ENCODE measurements around the gene PHF23.
"Not testable (repeated sequence)": the region's sequence is repeated elsewhere in the genome, so short reads cannot be mapped to it uniquely, and the experiment has no call there.

Gene PHF23

DNA sequence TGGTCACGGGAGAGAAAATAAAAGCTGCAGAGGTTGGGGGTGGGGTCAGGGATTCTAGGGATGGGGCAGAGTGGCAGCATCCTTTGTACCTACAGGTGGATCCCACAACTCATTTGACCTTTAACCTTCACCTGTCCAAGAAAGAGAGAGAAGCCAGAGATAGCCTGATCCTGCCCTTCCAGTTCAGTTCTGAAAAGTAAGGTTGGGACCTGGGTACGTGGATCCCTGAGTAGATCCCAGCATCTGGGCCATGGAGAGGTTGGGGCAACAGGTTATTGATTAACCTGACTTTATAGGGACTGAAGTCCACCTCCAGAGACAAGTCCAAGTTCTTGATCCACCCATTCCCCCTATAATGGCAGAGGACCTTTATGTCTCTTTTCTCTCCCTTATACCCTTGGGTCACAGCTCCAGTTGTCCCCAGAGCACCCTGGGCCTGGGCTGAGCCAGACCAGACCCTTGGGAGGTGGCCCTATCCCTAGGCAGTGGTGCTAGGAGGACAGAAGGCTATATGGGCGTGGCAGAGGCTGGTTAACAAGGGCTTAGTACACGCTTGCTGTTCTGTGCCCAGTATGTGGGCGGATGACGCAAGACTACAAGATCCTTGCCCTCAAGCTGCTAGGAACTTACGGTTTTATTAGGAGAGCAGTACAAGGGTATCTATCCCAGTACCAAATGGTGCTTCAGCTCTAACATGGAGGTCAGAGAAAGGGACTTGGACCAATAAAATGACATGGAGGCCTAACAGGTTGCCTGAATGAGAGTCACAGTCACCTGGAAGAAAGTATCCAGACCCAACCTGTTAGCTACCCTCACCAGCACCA is 19.7 kb upstream of the PHF23 start:
- no peak for DNase-seq

DNA sequence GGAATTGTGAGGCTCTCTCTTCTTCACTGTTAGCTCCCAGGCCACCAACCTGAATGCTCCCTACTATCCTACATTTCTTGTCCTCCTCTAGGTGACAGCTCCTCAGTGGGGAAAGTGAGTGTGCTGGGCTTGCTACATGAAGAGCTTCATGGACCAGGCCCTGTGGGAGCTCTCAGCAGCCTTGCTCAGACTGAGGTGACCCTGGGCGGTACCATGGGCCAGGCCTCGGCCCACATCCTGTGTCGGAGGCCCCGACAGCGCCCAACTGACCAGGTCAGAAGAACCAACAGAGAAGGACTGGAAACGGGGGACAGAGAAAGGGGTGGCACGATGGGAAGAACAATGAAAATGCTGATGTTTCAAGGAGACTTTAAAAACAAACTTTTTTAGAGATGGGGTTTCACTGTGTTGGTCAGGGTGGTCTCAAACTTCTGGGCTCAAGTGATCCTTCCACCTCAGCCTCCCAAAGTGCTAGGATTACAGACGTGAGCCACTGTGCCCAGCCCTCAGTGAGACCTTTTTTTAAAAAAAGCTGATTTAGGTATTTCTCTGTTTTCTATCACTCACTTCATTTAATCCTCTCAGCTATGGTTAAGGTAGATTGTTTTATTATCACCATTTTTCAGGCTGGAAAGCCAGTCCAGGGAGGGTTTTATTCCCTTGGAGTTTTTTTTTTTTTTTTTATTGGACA is 17.7 kb upstream of the PHF23 start:
- DNase-seq, result no peak

- no peak for DNase-seq
Observed at GRCh38 chr17:7254511-7254910, 15.3 kb upstream of the PHF23 start.

DNA sequence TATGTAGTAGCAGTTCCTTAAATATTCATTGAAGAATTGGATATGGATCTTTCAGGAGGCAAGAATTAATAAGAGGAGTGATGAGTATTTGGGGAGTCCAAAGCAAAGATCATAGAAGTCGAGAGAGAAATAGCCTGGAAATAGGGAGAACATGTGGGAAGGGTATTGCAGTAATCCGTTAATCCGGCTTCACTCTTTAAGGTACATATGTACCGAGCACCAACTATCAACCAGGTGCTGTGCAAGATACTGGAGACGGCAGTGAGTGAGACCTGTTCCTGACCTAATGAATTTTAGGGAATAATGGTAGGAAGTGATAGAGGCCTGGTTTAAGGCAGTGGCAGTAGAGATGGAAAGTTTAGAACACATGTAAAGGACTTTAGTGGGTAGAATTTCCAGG is 13.8 kb upstream of the PHF23 start:
- no peak for DNase-seq

GRCh38 chr17:7252176-7253043 is 13.2 kb upstream of the PHF23 start, which contains the start of gene ELP5:
Gene ELP5, plus strand, starts transcription at chr17:7252215. Its CDS starts 336 bp downstream, at chr17:7252551.
- DNase-seq, result peak; percentile 84 to 95

GRCh38 chr17:7251661-7252175 is 12.5 kb upstream of the PHF23 start, which contains the start of gene CTDNEP1:
Gene CTDNEP1, minus strand, starts transcription at chr17:7251734. Its CDS starts 438 bp downstream, at chr17:7251296.
- DNase-seq, result peak; percentile 97 to 99

DNA sequence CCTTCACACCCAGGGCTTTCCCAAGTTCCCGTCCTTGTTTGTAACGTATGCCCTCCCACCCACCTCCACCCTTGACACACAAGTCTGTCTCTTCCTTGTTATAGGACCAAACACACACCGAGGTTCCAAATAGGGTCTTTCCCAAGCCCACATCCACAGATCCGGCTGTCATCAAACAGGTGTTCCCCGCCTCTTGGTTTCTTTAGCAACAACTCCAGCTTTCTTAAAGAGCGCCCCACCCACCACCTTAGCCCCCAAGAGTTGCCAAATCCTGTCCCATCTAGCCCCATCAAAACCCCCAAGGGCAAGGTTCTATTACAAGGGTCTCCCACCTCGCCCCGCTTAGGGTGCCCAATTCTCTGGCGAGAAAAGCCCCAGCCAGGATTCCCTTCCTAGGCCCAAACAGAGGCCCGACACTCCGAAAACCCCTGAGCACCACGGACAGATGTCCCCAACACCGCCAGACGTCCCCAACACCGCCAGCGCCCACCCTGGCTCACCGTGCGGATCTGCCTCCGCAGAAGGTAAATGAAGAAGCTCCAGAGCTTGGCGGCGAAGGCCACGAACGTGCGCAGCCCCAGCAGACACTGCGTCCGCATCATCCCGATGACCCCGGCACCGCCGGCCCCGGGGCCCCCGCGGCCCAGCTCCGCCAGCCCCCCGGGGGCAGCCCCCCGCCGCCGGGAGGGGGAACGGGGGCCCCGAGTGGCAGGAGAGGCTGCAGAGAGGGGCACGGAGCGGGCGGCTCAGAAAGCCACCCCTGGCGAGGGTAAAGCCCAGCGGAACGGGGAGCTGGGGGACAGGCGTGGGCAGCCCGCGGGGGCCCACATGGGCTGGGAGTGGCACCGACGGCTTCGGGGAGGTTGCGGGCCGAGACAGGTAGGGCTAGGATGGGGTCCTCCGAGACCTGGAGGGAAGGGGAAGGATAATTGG is 11.7 kb upstream of the PHF23 start:
- no peak for DNase-seq

- no peak for DNase-seq
Observed at GRCh38 chr17:7249830-7250229, 10.6 kb upstream of the PHF23 start.

- no peak for DNase-seq
Observed at GRCh38 chr17:7249214-7249613, 10.0 kb upstream of the PHF23 start.

DNA sequence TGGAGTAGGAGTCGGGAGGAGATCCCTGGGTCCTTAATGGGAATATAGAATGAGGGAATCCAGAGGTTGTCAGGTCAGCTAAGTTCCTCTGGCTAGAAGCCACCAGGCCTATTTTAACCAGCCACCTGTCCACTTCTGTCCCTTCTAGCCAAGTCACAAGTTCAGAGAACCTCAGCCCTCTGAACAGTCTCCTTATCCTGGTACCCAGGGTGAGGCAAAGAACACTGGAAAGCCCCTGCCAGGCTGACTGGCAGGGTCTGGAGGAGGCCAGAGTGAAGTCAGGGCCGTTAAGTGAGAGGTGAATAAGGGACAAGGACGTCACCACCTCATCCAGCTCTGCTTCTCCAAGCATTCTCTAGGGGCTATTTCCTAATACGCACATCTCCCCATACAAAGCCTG is 9.5 kb upstream of the PHF23 start:
- DNase-seq, result no peak

DNA sequence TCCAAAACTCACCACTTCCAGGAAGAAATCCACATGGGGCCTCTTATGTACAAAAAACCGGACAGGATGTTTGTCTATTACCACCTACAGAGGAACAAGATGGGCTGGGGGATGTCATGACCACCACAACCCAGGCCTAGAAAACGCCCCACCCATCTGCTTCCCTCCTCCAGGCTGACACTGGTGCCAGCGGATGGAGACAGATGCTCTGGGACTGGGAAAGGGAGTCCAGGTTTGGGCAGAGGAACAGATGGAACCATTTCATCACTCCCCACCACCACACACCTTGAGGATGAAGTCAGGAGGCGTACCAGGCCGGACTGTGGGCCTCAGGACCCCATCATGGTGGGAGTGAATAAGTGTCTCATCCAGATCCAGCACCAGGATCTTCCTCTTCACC is 7.5 kb upstream of the PHF23 start:
- no peak for DNase-seq

- DNase-seq, result not testable (repeated sequence)
Observed at GRCh38 chr17:7243838-7244237, 4.6 kb upstream of the PHF23 start.

DNA sequence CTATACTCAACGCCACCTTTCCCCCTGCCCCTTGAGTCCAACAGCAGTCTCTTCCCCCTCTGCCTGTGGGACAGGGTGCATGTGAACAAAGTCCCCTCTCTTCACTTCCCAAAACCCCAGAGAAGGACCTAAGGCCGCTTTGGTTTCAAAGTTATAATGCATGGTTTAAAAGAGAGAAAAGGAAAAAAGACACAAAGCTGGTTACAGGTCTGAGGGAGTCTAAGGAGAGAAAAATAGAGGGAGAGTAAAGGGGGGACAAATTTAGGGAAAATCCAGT is 4.1 kb upstream of the PHF23 start:
- no peak for DNase-seq

DNA sequence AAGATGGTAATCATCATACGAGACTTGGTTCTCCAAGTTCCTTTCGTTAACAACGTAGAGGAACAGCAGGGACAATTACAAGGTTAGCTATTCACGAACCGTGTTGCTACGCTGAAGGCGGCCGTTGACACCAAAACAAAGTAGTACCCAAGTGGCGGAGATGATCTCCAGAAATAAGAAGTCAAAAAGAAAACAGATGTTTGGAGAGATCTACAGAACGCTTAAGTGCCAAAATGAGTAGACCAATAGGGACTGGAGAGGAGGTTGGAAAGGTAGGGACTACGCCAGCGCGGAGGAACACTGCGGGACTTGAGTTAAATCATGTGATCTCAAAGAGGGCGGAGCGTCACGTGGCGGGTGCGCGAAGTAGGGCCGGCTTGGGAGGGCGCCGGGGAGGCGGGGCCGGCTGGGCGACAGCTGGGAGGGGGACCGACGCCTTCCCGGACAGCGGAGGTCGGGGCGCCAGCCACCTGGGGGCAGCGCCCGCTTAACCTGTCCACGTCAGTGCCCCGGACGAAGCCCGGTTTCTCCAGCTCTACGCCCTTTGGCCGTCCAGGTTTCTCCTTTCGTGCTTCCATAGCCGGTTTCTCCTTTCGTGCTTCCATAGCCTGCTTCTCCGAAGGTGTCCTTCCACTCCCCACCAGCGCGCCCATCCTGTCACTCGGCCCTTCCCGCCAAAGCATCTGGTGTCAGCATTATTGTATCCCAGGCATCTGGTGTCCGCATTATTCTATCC is 3.6 kb upstream of the PHF23 start:
- DNase-seq, result peak; percentile 74 to 94

- DNase-seq, result peak; percentile 67 to 89
Observed at GRCh38 chr17:7241783-7242716, 2.8 kb upstream of the PHF23 start, which contains the start of gene GABARAP. Gene GABARAP, minus strand, starts transcription at chr17:7242449. Its CDS starts 119 bp downstream, at chr17:7242330.

GRCh38 chr17:7241090-7241733 is 2.0 kb upstream of the PHF23 start:
- no peak for DNase-seq

DNA sequence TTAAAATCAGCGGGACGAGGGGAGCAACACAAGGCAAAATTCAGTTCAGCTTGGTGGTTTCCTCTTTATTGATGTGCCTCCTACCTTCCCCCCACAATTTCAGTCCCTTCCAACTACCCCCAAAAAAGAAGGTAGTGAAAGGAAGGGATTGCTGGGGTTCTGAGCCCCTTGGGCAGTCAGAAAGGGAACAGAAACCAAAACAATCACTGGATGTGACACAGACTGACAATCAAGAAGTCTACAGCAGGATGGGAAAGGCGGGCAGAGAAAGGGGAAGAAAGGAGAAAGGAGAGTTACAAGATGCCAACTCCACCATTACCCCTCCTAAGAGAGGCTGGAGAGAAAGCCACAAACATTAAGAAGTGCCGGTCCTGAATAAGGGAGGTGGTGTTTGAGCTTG is 1.1 kb upstream of the PHF23 start:
- DNase-seq, result no peak

- no peak for DNase-seq
Observed at GRCh38 chr17:7238420-7239090, 702 bp downstream of the PHF23 start.

Measured in SW 1271 (cell line).